ENCODE results near the gene TOX2.

- TF ChIP-seq CTCF (IDR thresholded peaks at IDR 0.05) (no peak), POLR2A (IDR thresholded peaks at IDR 0.05) (no peak), POLR2AphosphoS5 (IDR thresholded peaks at IDR 0.05) (peak; percentile 48)
Measured at GRCh38 chr20:44083220-44083933, 168.7 kb downstream of the TOX2 start.

Data from prostate gland (tissue), 2 donors.